Skeletal muscle satellite cell (primary cell): ENCODE measurements around the gene FAM219A.
"Not testable (repeated sequence)": the region's sequence is repeated elsewhere in the genome, so short reads cannot be mapped to it uniquely, and the experiment has no call there.

Source experiments
- H3K27me3 ChIP-seq: 2 replicates; pipeline ENCODE4 v1.7.0; 2013; ENCODE audit warnings: low read length; ENCODE audit not compliant: control insufficient read depth, insufficient read depth
- H3K36me3 ChIP-seq: 2 replicates; pipeline ENCODE4 v1.7.0; 2013; ENCODE audit warnings: mild to moderate bottlenecking, control low read depth, low read length; ENCODE audit not compliant: insufficient read depth
- H3K4me1 ChIP-seq: 2 replicates; pipeline ENCODE4 v1.7.0; 2013; ENCODE audit warnings: low read length; ENCODE audit not compliant: control insufficient read depth, insufficient read depth
- H3K4me2 ChIP-seq: 2 replicates; pipeline ENCODE4 v1.7.0; 2013; ENCODE audit warnings: mild to moderate bottlenecking, low read length
- H3K4me3 ChIP-seq: 2 replicates; pipeline ENCODE4 v1.7.0; 2013; ENCODE audit warnings: low read length
- H3K9ac ChIP-seq: 2 replicates; pipeline ENCODE4 v1.7.0; 2013; ENCODE audit warnings: mild to moderate bottlenecking, low read depth, low read length, moderate library complexity
- H3K9me3 ChIP-seq: replicated peaks from 2 replicates; pipeline ENCODE4 v1.7.0; 2013; ENCODE audit warnings: mild to moderate bottlenecking, control low read depth, low read length

Gene FAM219A

DNA sequence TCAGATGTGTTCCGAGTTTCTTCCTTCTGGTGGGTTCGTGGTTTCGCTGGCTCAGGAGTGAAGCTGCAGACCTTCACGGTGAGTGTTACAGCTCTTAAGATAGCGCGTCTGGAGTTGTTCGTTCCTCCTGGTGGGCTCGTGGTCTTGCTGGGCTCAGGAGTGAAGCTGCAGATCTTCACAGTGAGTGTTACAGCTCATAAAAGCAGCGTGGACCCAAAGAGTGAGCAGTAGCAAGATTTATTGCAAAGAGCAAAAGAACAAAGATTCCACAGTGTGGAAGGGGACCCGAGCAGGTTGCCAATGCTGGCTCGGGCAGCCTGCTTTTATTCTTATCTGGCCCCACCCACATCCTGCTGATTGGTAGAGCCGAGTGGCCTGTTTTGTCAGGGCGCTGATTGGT is 23.2 kb upstream of the FAM219A start:
- H3K36me3 ChIP-seq, H3K4me3 ChIP-seq, H3K4me1 ChIP-seq, H3K9ac ChIP-seq, H3K9me3 ChIP-seq, H3K4me2 ChIP-seq: not testable (repeated sequence)
- H3K27me3 ChIP-seq = peaks cover 50% of the 10 kb centered on the region

DNA sequence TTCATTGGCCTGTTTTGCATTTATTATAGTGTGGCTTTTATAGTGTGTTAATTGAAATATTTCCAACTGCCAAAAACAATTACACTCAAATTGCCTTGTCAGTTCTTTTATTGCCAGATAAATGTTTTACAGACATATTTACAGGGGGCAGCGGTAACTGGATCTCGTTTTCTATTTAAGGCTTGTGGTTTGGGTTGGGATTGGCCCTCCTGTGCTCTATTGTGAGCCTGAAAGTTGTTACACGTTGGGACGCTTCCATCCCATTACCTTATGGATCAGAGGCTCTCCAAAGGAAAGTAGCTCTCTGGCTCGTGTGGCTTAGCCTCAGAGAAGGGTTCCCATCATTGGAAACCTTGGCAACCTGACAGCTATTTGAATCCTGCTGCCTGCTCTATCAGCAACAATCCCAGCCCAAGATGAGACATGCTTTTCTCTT is 21.1 kb upstream of the FAM219A start:
- H3K9me3 ChIP-seq = no peaks in the 10 kb centered on the region
- H3K4me3 ChIP-seq = no peak overlapping the region
- H3K4me2 ChIP-seq = no peak overlapping the region
- peaks cover 50% of the 10 kb centered on the region for H3K27me3 ChIP-seq
- H3K4me1 ChIP-seq = no peaks in the 10 kb centered on the region
- H3K9ac ChIP-seq = no peak overlapping the region
- H3K36me3 ChIP-seq = no peaks in the 10 kb centered on the region

DNA sequence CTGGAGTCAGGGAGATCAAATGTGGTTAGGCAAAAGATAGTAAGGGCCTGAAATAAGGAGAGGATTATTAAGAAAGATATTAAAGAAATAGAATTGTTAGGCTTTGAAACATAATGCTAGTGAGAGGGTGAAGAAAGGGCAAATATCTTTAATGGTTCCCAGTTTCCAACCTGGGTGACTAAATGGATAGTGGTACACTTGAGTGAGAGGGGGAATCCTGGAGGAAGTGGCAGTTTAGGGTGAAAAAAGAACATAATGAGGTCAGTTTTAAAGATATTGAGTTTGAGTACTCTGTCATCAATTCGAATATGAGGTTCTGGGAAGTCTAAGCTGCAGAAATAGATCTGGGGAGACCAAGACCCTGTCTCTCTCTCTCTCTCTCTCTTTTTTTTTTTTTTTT is 19.2 kb upstream of the FAM219A start:
- Histone ChIP-seq H3K4me1 (no peaks in the 10 kb centered on the region), H3K9ac (no peak overlapping the region), H3K36me3 (no peaks in the 10 kb centered on the region), H3K4me2 (no peak overlapping the region), H3K27me3 (peaks cover 53% of the 10 kb centered on the region), H3K9me3 (no peaks in the 10 kb centered on the region), H3K4me3 (no peak overlapping the region)

DNA sequence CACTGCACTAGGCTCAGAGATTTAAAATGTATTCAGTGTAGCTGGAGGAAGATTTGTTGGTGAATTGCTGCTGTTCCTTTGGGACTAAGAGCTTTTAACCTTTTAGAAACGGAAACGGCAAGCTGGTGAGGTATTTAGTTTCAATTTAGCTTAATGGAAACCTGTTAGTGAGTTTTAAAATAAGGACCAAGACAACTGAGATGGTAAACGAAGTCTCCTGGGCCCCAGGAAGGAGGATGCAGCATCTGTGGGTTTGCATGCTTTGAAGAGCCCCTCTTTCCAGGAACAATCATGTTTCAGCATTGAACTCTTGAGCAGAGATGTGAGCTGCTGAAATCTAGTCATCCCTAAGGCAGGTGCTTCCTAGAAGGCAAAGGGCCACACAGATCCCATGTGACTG is 16.7 kb upstream of the FAM219A start:
- Histone ChIP-seq H3K36me3 (no peaks in the 10 kb centered on the region), H3K4me2 (no peak overlapping the region), H3K27me3 (peaks cover 74% of the 10 kb centered on the region), H3K4me3 (no peak overlapping the region), H3K4me1 (no peaks in the 10 kb centered on the region), H3K9me3 (no peaks in the 10 kb centered on the region), H3K9ac (no peak overlapping the region)

DNA sequence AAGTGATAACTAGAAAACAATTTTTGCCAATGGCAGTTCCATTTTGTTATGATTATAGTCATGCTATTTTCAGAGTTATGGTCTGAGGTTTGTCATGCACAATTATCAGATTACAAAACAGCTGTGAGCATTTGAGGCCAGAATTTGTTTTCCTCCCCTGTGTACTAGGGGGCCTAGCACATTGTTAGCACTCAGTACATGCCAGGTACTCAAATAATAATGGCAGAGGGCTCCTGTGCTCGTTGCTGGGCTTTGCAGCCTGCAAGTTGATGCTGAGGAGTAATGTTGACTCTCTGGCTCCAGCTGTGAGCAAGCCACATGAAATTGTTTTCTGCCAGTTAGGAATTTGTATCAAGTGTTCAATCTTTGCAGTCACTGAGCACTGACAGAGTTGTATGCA is 7.1 kb upstream of the FAM219A start:
- H3K9me3 ChIP-seq = no peaks in the 10 kb centered on the region
- no peak overlapping the region for H3K9ac ChIP-seq
- peaks cover 14% of the 10 kb centered on the region for H3K4me1 ChIP-seq
- H3K4me2 ChIP-seq = no peak overlapping the region
- no peaks in the 10 kb centered on the region for H3K36me3 ChIP-seq
- H3K4me3 ChIP-seq = no peak overlapping the region
- peaks cover 35% of the 10 kb centered on the region for H3K27me3 ChIP-seq

DNA sequence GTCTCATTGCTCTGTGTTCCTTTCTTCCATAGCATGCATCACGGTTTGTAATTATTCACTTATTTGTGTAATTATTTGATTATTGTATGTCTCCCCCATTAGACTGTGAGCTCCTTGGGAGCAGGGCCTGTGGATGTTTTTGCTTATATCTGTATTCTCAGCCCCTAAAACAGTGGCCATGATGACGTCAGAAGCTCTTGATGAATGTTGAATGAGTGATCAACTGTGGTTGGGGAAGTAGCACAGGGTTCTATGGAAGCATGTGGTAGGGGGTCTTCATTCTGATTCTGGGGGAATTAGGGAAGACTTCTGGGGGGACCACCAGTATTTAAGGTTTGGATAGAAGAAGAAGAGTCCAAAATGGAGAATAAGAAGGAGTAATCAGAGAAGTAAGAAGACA is 6.2 kb upstream of the FAM219A start:
- no peak overlapping the region for H3K4me2 ChIP-seq
- H3K36me3 ChIP-seq = no peaks in the 10 kb centered on the region
- no peaks in the 10 kb centered on the region for H3K9me3 ChIP-seq
- H3K4me1 ChIP-seq = peaks cover 22% of the 10 kb centered on the region
- H3K9ac ChIP-seq = no peak overlapping the region
- H3K4me3 ChIP-seq = no peak overlapping the region
- H3K27me3 ChIP-seq = peaks cover 26% of the 10 kb centered on the region

DNA sequence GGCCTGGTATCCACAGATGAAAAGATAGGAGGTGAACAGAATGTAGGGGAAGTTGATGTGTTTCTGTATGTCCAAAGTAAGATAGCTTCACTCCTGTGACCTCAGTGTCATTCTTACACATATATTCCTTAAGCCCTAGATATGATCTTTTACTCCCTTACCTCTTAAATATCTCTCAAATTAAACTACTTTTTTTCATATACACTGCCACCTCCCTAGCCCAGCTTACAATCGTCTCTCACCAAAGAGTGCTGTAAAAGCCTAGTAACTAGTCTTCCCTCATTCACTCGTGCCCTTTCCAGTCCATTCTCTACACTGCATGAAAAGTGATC is 5.5 kb upstream of the FAM219A start:
- Histone ChIP-seq H3K36me3 (no peaks in the 10 kb centered on the region), H3K27me3 (peaks cover 25% of the 10 kb centered on the region), H3K9me3 (no peaks in the 10 kb centered on the region), H3K4me2 (peak overlapping the region; percentile 30), H3K4me3 (no peak overlapping the region), H3K9ac (no peak overlapping the region), H3K4me1 (peaks cover 23% of the 10 kb centered on the region)

DNA sequence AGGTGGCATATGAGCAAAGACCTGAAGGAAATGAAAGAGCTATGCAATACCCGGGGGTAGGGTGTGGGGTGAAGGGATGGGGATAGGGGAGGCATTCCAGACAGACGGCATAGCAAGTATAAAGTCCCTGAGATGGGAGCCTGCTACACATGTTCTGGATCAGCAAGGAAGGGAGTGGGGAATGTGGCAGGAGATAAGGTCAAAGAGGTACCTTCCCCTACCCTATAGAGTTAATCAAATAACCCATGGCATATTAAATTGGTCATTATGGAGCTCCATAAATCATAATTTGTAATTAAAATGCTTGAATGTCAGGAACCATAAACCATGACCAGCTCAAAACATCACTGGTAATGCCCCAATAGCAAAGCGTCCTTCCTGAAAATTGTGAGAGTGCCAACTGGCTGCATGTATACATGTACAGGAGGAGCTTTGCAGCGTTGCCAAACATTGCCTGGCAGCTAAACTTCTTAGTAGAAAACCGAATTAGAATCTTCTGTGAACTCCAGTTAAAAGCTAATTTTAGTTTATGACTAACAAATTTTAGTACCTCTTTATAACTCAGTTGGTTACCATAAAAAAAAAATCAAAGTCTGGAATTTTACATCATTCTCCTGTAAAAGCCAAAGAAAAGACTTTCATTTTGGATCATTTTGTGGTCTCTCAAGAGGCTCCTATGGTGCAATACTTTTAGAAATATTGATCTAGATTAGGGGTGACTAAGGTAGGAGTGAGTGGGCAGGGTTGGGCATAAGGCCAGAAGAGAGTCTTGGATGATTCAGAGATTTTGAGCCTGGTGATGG is 4.9 kb upstream of the FAM219A start:
- no peaks in the 10 kb centered on the region for H3K36me3 ChIP-seq

DNA sequence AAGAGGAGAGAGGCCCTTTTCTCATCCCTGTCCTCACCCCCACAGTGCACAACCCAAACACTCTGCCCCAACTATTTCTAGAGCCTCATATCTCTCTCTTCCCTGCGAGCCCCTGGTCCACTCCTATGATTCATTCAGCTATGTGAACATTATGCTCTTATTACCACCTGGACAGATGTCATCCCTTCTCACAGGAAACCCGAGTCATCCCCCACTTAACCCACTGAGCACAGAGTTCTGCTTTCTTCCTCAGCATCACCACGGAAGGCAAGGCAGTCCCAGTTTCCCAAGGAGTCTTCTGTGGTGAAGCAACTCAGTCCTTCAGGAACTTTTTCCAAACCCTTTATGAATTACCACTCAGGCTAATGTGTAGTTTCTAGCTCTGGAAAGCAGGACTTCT is 1.6 kb upstream of the FAM219A start:
- no peak overlapping the region for H3K4me2 ChIP-seq
- H3K36me3 ChIP-seq = no peaks in the 10 kb centered on the region
- H3K4me1 ChIP-seq = peaks cover 37% of the 10 kb centered on the region
- no peak overlapping the region for H3K9ac ChIP-seq
- H3K27me3 ChIP-seq = no peaks in the 10 kb centered on the region
- no peaks in the 10 kb centered on the region for H3K9me3 ChIP-seq
- no peak overlapping the region for H3K4me3 ChIP-seq

More for the DNA sequence above, 4.9 kb upstream of the FAM219A start:
- no peak overlapping the region for H3K4me3 ChIP-seq
- H3K4me1 ChIP-seq = peaks cover 23% of the 10 kb centered on the region
- no peak overlapping the region for H3K9ac ChIP-seq
- H3K9me3 ChIP-seq = no peaks in the 10 kb centered on the region
- H3K27me3 ChIP-seq = peaks cover 25% of the 10 kb centered on the region
- H3K4me2 ChIP-seq = peak overlapping the region; percentile 61

DNA sequence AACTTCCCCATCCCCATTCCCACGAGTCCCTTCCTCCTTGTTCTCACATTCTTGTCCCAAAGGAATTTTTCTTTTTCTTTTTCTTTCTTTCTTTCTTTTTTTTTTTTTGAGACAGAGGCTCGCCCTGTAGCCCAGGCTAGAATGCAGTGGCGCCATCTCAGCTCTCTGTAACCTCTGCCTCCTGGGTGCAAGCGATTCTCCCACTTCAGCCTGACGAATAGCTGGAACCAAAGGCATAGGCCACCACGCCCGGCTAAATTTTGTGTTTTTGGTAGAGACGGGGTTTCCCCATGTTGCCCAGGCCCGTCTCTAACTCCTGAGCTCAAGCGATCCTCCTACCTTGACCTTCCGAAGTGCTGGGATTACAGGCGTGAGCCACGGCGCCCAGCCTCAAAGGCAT is 986 bp upstream of the FAM219A start:
- H3K9me3 ChIP-seq = no peaks in the 10 kb centered on the region
- H3K4me1 ChIP-seq = peaks cover 40% of the 10 kb centered on the region
- no peak overlapping the region for H3K9ac ChIP-seq
- H3K36me3 ChIP-seq = no peaks in the 10 kb centered on the region
- no peaks in the 10 kb centered on the region for H3K27me3 ChIP-seq
- H3K4me2 ChIP-seq = no peak overlapping the region
- H3K4me3 ChIP-seq = no peak overlapping the region

DNA sequence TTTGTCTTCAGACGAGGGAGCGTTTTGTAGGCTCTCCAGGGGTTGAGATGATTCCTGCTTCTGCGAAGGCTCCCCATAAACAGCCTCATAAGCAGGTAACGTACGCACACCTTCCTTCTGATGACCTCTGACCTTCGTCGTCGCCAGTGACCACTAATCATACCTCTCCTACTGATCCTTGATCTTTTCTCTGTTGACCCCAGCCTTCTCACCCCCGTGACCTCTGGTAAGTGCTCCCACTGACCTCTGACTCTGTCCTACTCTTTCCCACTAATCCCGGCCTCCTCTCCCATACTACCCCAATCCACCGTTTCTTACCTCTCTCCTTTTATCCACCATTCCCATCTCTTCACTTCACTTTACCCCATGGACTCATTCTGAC is 580 bp upstream of the FAM219A start:
- Histone ChIP-seq H3K4me1 (peaks cover 37% of the 10 kb centered on the region), H3K36me3 (no peaks in the 10 kb centered on the region), H3K9me3 (no peaks in the 10 kb centered on the region), H3K27me3 (no peaks in the 10 kb centered on the region), H3K4me3 (peak overlapping the region; percentile 56), H3K4me2 (peak overlapping the region; percentile 80), H3K9ac (no peak overlapping the region)

DNA sequence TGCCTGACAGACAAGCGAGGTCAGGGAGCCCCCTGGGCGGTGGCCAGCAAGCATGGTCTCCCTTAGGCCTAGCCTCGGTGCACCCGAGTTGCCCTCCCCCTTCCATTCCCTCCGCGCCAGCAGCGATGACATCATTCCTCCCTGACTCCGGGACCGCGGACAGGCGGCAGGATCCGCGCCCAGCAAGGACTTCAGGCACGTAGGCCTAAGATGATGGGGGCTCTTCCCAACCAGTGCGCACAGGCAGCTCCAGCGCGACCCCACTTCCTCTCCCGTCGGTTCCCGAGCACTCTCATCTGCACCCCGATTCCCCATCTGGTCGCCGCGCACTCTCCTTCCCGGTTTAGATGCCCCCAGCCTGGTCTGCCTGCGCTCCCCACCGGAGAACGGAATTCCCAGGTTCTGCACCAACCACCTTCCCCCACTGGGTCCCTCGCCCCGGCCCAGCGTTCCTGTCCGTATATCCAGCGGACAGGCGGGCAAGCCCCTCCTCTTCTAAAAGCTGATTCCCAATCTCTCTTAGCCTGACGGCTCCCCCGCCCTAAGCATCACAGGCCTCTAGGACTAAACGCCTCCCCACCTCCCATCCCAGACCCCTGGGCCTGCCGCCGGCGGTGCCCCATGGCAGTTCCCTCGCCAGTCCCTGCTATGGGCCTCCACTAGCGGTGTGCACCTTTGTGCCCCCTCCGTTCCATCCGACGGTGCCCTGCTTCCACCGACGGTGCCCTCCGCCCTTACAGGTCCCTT is 931 bp downstream of the FAM219A start:
- Histone ChIP-seq H3K4me3 (peak overlapping the region; percentile 89), H3K4me1 (peaks cover 26% of the 10 kb centered on the region), H3K36me3 (no peaks in the 10 kb centered on the region), H3K9me3 (no peaks in the 10 kb centered on the region), H3K27me3 (no peaks in the 10 kb centered on the region), H3K4me2 (peak overlapping the region; percentile 96), H3K9ac (peak overlapping the region; percentile 89)
